AG09319 (cell line): Measurements from ENCODE around the gene TRIM67.

Source experiments
- DNase-seq: peaks from one replicate; pipeline ENCODE4 v3.0.0-alpha.2; 2010; ENCODE audit warnings: low read depth; ENCODE audit errors: extremely low read depth
- TF ChIP-seq, protein P1 (sequence below): IDR thresholded peaks from 2 replicates; pipeline ENCODE4 v1.5.1; 2011; ENCODE audit warnings: low read depth, mild to moderate bottlenecking, inconsistent platforms, low read length, moderate library complexity

TRIM67 gene

DNA sequence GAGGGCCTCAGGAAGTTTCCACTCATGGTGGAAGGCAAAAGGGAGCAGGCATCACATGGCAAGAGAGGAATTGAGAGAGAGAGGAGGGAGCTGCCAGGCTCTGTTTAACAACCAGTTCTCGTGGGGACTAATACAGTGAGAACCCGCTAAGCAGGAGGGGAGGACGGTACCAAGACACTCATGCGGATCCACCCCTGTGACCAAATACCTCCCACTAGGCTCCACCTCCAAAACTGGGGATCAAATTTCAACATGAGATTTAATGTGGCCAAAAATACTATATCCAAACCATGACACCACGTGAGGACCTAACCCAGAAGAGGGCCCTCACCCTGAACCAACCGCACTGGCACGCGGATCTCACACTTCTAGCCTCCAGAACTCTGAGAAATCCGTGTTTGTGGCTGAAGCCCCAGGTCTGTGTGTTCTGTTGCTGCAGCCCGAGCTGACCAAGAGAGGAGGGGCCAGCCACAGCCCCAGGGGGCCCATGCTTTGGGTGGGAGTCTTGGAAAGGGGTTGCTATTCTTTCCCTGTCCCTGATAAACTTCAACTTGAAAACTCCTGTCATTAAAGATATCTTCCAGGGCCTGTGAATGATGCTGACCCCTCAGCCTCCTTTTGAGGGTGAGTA, 32.0 kb downstream of the TRIM67 start:
- TF ChIP-seq, protein P1, sequence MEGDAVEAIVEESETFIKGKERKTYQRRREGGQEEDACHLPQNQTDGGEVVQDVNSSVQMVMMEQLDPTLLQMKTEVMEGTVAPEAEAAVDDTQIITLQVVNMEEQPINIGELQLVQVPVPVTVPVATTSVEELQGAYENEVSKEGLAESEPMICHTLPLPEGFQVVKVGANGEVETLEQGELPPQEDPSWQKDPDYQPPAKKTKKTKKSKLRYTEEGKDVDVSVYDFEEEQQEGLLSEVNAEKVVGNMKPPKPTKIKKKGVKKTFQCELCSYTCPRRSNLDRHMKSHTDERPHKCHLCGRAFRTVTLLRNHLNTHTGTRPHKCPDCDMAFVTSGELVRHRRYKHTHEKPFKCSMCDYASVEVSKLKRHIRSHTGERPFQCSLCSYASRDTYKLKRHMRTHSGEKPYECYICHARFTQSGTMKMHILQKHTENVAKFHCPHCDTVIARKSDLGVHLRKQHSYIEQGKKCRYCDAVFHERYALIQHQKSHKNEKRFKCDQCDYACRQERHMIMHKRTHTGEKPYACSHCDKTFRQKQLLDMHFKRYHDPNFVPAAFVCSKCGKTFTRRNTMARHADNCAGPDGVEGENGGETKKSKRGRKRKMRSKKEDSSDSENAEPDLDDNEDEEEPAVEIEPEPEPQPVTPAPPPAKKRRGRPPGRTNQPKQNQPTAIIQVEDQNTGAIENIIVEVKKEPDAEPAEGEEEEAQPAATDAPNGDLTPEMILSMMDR: no peak
- no peak for DNase-seq

DNA sequence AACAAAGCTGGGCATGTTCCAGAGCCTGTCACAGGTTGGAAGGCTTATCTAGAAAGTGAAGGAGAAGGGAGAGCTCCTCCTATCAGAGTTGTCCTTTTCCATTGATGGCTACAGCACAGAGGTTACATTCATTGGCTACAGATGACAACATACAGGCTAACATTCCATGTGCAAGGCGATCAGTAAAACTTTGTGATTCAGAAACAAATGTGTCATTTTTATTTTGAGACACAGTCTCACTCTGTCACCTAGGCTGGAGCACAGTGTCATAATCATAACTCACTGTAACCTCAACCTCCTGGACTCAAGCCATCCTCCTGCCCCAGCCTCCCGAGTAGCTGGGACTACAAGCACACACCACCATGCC, 32.6 kb downstream of the TRIM67 start:
- TF ChIP-seq, protein P1: no peak
- no peak for DNase-seq

GRCh38 chr1:231194843-231195516, 33.1 kb downstream of the TRIM67 start:
- TF ChIP-seq, protein P1: no peak
- DNase-seq: no peak

GRCh38 chr1:231196307-231196706, 34.4 kb downstream of the TRIM67 start:
- no peak for DNase-seq
- TF ChIP-seq, protein P1: no peak

GRCh38 chr1:231196728-231197127, 34.9 kb downstream of the TRIM67 start:
- TF ChIP-seq, protein P1: no peak
- DNase-seq: no peak

DNA sequence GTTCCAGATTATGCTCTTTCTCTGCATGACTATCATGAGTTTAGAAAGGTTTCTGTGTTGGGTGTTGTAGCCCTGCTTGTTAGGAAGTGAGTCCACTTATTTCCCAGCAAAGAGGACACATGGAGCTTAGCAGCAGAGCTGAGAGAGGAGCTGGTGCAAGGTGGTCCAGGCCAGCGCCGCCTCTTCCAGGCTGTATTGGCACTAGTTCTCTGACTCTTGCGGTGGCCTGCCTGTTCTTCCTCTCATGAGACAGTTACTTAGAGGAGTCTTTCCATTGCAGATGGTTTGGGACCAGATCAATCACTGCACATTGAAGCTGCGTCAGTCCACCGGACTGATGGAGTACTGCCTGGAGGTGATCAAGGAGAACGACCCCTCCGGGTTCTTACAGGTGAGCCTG, 38.0 kb downstream of the TRIM67 start:
- no peak for DNase-seq
- TF ChIP-seq, protein P1: no peak

DNA sequence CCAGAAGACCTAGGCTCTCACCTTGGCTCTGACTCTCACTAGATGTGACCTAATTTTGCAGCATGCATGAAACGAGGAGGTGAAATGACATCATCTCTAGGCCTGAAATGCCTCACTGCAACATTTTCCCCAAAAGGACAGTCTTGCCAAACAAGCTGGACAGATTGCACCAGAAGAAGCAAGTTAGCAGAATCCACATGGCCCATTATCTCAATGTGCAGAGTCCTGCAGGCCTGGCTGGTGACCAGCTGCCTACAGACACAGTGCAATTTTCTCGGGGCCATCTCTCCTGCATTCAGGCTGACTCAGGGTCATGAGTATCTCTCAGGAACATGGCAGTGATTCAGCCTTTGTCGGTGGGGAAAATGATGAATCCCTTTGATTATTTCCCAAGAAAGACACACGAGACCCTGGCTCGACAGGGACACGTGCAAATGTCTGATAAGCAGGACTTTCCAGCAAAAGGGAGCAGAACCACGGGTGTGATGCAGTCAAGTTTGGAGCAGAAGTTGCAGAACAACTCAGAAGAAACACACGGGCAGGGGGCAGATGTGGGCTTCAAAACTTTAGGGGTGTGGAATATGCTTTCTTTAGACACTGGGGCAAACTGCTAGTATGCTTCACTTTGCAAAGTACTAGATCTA, 38.7 kb downstream of the TRIM67 start:
- no peak for DNase-seq
- TF ChIP-seq, protein P1: no peak
